SK-N-SH (cell line): ENCODE results near the gene ZFPL1. TPM values are rescaled to one million over a fixed set of nuclear protein-coding genes. Genes with fewer than 3 reads are reported as not detected.

Source experiments
- CTCF ChIA-PET: fragments of 300-600, 350-600 bp; formaldehyde crosslinking; extraction: SDS; loops from one replicate; lab custom pipeline; 2021; lab: Yijun Ruan, JAX
- POLR2A ChIA-PET: fragments of 350-600 bp; sonication (Branson Sonifier 250); formaldehyde crosslinking; extraction: SDS; loops from one replicate; lab custom pipeline; 2020; ENCODE audit warnings: antibody characterized with exemption, inconsistent platforms; lab: Yijun Ruan, JAX
- DNase-seq: peaks from one replicate; pipeline ENCODE4 v3.0.0; 2012
- H2AFZ ChIP-seq: fragments of 200-600 bp; sonication (generic); 2 replicates; pipeline ENCODE4 v1.8.1; 2016; ENCODE audit warnings: antibody characterized with exemption, mild to moderate bottlenecking, low read depth
- H3F3A ChIP-seq: fragments of 200-600 bp; sonication (generic); replicated peaks from 2 replicates; pipeline ENCODE3; 2016; ENCODE audit warnings: antibody characterized with exemption, mild to moderate bottlenecking; ENCODE audit not compliant: insufficient read depth
- H3K27ac ChIP-seq, 2 experiments: fragments of 200-500 bp in 1 of 2; fragments of 200-600 bp in 1 of 2; sonication (Bioruptor generic) in 1 of 2; sonication (generic), shearing (Covaris generic) in 1 of 2; 2 replicates each; pipeline versions ENCODE4 v1.5.1 to v1.6.1; 2014 to 2016; ENCODE audit warnings: low read depth in 2 of 2, inconsistent platforms in 1 of 2, low read length in 1 of 2, mild to moderate bottlenecking in 1 of 2, mixed read lengths in 1 of 2
- H3K27me3 ChIP-seq: fragments of 200-600 bp; sonication (generic), shearing (Covaris generic); 2 replicates; pipeline ENCODE4 v1.6.1; 2016; ENCODE audit warnings: mixed run types; ENCODE audit not compliant: insufficient read depth
- H3K36me3 ChIP-seq, 2 experiments: fragments of 200-500 bp in 1 of 2; fragments of 200-600 bp in 1 of 2; sonication (Bioruptor generic) in 1 of 2; sonication (generic) in 1 of 2; replicated peaks in 1 of 2; 2 replicates each; pipeline versions ENCODE3 to v1.5.1; 2014 to 2016; ENCODE audit warnings: low read length in 1 of 2, mild to moderate bottlenecking in 1 of 2; ENCODE audit not compliant: insufficient read depth in 2 of 2, control insufficient read depth in 1 of 2
- H3K4me1 ChIP-seq, 2 experiments: fragments of 200-500 bp in 1 of 2; fragments of 200-600 bp in 1 of 2; sonication (Bioruptor generic) in 1 of 2; sonication (generic), shearing (Covaris generic) in 1 of 2; 2 replicates each; pipeline versions ENCODE4 v1.5.1 to v1.6.1; 2014 to 2016; ENCODE audit warnings: low read depth in 1 of 2, low read length in 1 of 2, mixed run types in 1 of 2; ENCODE audit not compliant: insufficient read depth in 2 of 2, control insufficient read depth in 1 of 2
- H3K4me2 ChIP-seq: fragments of 200-600 bp; sonication (generic), shearing (Covaris generic); 2 replicates; pipeline ENCODE4 v1.6.1; 2017; ENCODE audit warnings: mixed run types
- H3K4me3 ChIP-seq, 2 experiments: fragments of 200-500 bp in 1 of 2; fragments of 200-600 bp in 1 of 2; sonication (Bioruptor generic) in 1 of 2; sonication (generic), shearing (Covaris generic) in 1 of 2; 2 replicates each; pipeline versions ENCODE4 v1.5.1 to v1.8.1; 2014 to 2016; ENCODE audit warnings: low read depth in 2 of 2, inconsistent platforms in 1 of 2, low read length in 1 of 2, mild to moderate bottlenecking in 1 of 2, mixed read lengths in 1 of 2, moderate library complexity in 1 of 2
- H3K79me2 ChIP-seq: fragments of 200-600 bp; sonication (generic); 2 replicates; pipeline ENCODE4 v1.8.1; 2017; ENCODE audit warnings: mild to moderate bottlenecking; ENCODE audit not compliant: insufficient read depth
- H3K9ac ChIP-seq: fragments of 200-600 bp; sonication (generic); 2 replicates; pipeline ENCODE4 v1.6.1; 2017; ENCODE audit warnings: mixed run types
- H3K9me2 ChIP-seq: fragments of 200-600 bp; sonication (generic); 2 replicates; pipeline ENCODE4 v1.6.1; 2017; ENCODE audit warnings: mixed run types
- H3K9me3 ChIP-seq: fragments of 200-600 bp; sonication (generic); 2 replicates; pipeline ENCODE4 v1.6.1; 2017; ENCODE audit warnings: mixed run types, mild to moderate bottlenecking, moderate library complexity
- H4K20me1 ChIP-seq: fragments of 200-600 bp; sonication (generic); 2 replicates; pipeline ENCODE4 v1.6.1; 2017; ENCODE audit warnings: mild to moderate bottlenecking, mixed run types; ENCODE audit not compliant: insufficient read depth
- CTCF ChIP-seq: fragments of 200-600 bp; sonication (generic); IDR thresholded peaks from 2 replicates; pipeline ENCODE4 v1.6.1; 2017; ENCODE audit warnings: antibody characterized with exemption, mild to moderate bottlenecking, moderate library complexity
- ELF1 ChIP-seq: IDR thresholded peaks from 2 replicates; pipeline ENCODE4 v1.4.0; 2012
- EP300 ChIP-seq, 2 experiments: IDR thresholded peaks; 2 replicates each; pipeline versions ENCODE4 v1.4.0 to v1.6.1; 2012; ENCODE audit warnings: borderline replicate concordance in 1 of 2, low read depth in 1 of 2, low read length in 1 of 2
- FOXJ3 ChIP-seq: sonication (generic); formaldehyde crosslinking; IDR thresholded peaks from 2 replicates; pipeline ENCODE4 v1.5.1; 2020; ENCODE audit warnings: mild to moderate bottlenecking, missing genetic modification reagents
- GABPA ChIP-seq: IDR thresholded peaks from 2 replicates; pipeline ENCODE4 v1.4.0; 2012; ENCODE audit warnings: low read depth, mild to moderate bottlenecking
- IRF3 ChIP-seq: fragments of 150-350 bp; IDR thresholded peaks from 2 replicates; pipeline ENCODE4 v1.6.1; 2016; ENCODE audit warnings: mild to moderate bottlenecking, low read depth, low read length
- MAX ChIP-seq: IDR thresholded peaks from 2 replicates; pipeline ENCODE4 v1.4.0; 2012; ENCODE audit warnings: low read depth
- MEF2A ChIP-seq: IDR thresholded peaks from 2 replicates; pipeline ENCODE4 v1.4.0; 2012; ENCODE audit warnings: low read depth, borderline replicate concordance
- MXI1 ChIP-seq: IDR thresholded peaks from 2 replicates; pipeline ENCODE4 v1.6.1; 2012; ENCODE audit warnings: mild to moderate bottlenecking, low read depth, low read length, improper control_type of control experiment
- PBX3 ChIP-seq: IDR thresholded peaks from 2 replicates; pipeline ENCODE4; 2012
- POLR2AphosphoS5 ChIP-seq: IDR thresholded peaks from 2 replicates; pipeline ENCODE4 v1.6.1; 2012; ENCODE audit warnings: low read depth, low read length
- REST ChIP-seq: IDR thresholded peaks from 2 replicates; pipeline ENCODE4 v1.6.1; 2012; ENCODE audit warnings: mild to moderate bottlenecking, low read depth, low read length, moderate library complexity
- RXRA ChIP-seq: IDR thresholded peaks from 2 replicates; pipeline ENCODE4 v1.4.0; 2012; ENCODE audit warnings: low read depth, mild to moderate bottlenecking, borderline replicate concordance
- SIN3A ChIP-seq: IDR thresholded peaks from 2 replicates; pipeline ENCODE4 v1.6.1; 2012; ENCODE audit warnings: low read depth, mild to moderate bottlenecking, low read length, moderate library complexity, borderline replicate concordance
- TCF12 ChIP-seq: IDR thresholded peaks from 2 replicates; pipeline ENCODE4 v1.4.0; 2012
- USF1 ChIP-seq: IDR thresholded peaks from 2 replicates; pipeline ENCODE4 v1.4.0; 2012; ENCODE audit warnings: low read depth, borderline replicate concordance
- ZBTB33 ChIP-seq: IDR thresholded peaks from 2 replicates; pipeline ENCODE4 v1.4.0; 2012; ENCODE audit warnings: low read depth, borderline replicate concordance
- WGBS: methylation state at CpG from one replicate; pipeline ENCODE4 v1.1.6; 2017; ENCODE audit warnings: low lambda C conversion rate; 5-methylcytosine and 5-hydroxymethylcytosine counted together
- polyA plus RNA-seq, 3 experiments: library from polyadenylated mRNA; depleted of rRNA; stranded (reverse); fragments of >200 nt; gene quantifications; 2 replicates each; pipeline ENCODE4 v1.2.3, GENCODE V29; 2012

The ZFPL1 gene
- polyA plus RNA-seq, 1 of the 3 experiments (the other 2 are of a cell fraction): 75.9 TPM

- Histone ChIP-seq H3K36me3 (no peaks in the 10 kb centered on the region), H3K27me3 (no peaks in the 10 kb centered on the region), H3K79me2 (no peaks in the 10 kb centered on the region), H3K4me3 (no peak overlapping the region), H2AFZ (no peak overlapping the region), H3K9ac (no peak overlapping the region), H3K4me2 (no peak overlapping the region), H3K27ac (no peak overlapping the region), H3K4me1 (no peaks in the 10 kb centered on the region; a peak in 1 of 4 replicates), H4K20me1 (no peaks in the 10 kb centered on the region), H3F3A (no peaks in the 10 kb centered on the region), H3K9me2 (no peaks in the 10 kb centered on the region), H3K9me3 (no peaks in the 10 kb centered on the region)
- TF ChIP-seq PBX3 (no peak), POLR2AphosphoS5 (no peak), MXI1 (no peak), USF1 (no peak), CTCF (no peak), IRF3 (no peak), MEF2A (no peak), MAX (no peak), RXRA (no peak), FOXJ3 (CRISPR knock-in tag) (no peak), ZBTB33 (no peak), TCF12 (no peak), EP300 (IDR thresholded peaks at IDR 0.05; ENCODE audit: borderline replicate concordance in 1 of 2, low read depth in 1 of 2, low read length in 1 of 2) (no peak), GABPA (no peak), REST (no peak), ELF1 (no peak), SIN3A (no peak)
- WGBS: 71% methylated on average over 9 of the region's 9 CpGs
- POLR2A ChIA-PET: no interaction called here
- CTCF ChIA-PET: interaction anchor here (1.1 to 1.8 kb wide), 2 partner anchors 9 to 55 kb away, joined by 3 to 5 read pairs; partner anchors contain the start of gene ARL2
- DNase-seq: no peak
Observed at GRCh38 chr11:65069217-65069616, 14.8 kb upstream of the ZFPL1 start.
